Epidermal melanocyte (primary cell): ENCODE measurements around the gene TM4SF18.
"Not testable (repeated sequence)": the region's sequence is repeated elsewhere in the genome, so short reads cannot be mapped to it uniquely, and the experiment has no call there.

Experiments used
- DNase-seq: peaks from one replicate; pipeline ENCODE4 v3.0.0; 2011; ENCODE audit warnings: low spot score; ENCODE audit not compliant: insufficient read length

The TM4SF18 gene

GRCh38 chr3:149333176-149333859, at the start of gene TM4SF18:
TSS of gene TM4SF18 (minus strand) at chr3:149333636. CDS start at chr3:149333382, 254 bp downstream.
- DNase-seq = no peak

GRCh38 chr3:149382518-149382917, 49.1 kb upstream of the TM4SF18 start:
- no peak for DNase-seq

GRCh38 chr3:149382101-149382467, 48.6 kb upstream of the TM4SF18 start:
- no peak for DNase-seq

- no peak for DNase-seq
These were observed 48.0 kb upstream of the TM4SF18 start for GRCh38 chr3:149381173-149382100.

GRCh38 chr3:149380220-149380619, 46.8 kb upstream of the TM4SF18 start:
- DNase-seq = not testable (repeated sequence)

- DNase-seq = no peak
These were observed 45.3 kb upstream of the TM4SF18 start for GRCh38 chr3:149378478-149379309.

GRCh38 chr3:149377408-149378364, 44.2 kb upstream of the TM4SF18 start, which contains the start of gene TM4SF1:
TSS of gene TM4SF1 (minus strand) at chr3:149377649. CDS start at chr3:149377547, 102 bp downstream.
- DNase-seq = no peak

GRCh38 chr3:149376718-149377407, 43.4 kb upstream of the TM4SF18 start:
- no peak for DNase-seq

- no peak for DNase-seq
These were observed 42.2 kb upstream of the TM4SF18 start for GRCh38 chr3:149375501-149376196.

- DNase-seq = no peak
These were observed 41.5 kb upstream of the TM4SF18 start for GRCh38 chr3:149374793-149375500.

- no peak for DNase-seq
These were observed 41.0 kb upstream of the TM4SF18 start for GRCh38 chr3:149374391-149374790.

- no peak for DNase-seq
These were observed 40.0 kb upstream of the TM4SF18 start for GRCh38 chr3:149373235-149374125.

GRCh38 chr3:149371723-149372114, 38.3 kb upstream of the TM4SF18 start:
- no peak for DNase-seq

- DNase-seq = no peak
These were observed 37.7 kb upstream of the TM4SF18 start for GRCh38 chr3:149371001-149371722.

- DNase-seq = no peak
These were observed 36.8 kb upstream of the TM4SF18 start for GRCh38 chr3:149369991-149370866.
